ENCODE data around the gene ACAN.

GRCh38 chr15:88785217-88785616 lies 18.0 kb upstream of the ACAN start:
- TF ChIP-seq CTCF (IDR thresholded peaks at IDR 0.05) (no peak), POLR2A (IDR thresholded peaks at IDR 0.05) (no peak), POLR2AphosphoS5 (IDR thresholded peaks at IDR 0.05) (no peak)

All from suprapubic skin (tissue), 4 donors.